HFF-Myc (cell line): ENCODE results near the gene ZNF57.

Experiments
- DNase-seq: peaks from one replicate; pipeline ENCODE4 v3.0.0-alpha.2; 2011; ENCODE audit warnings: low read depth; ENCODE audit errors: extremely low read depth
- H3K4me3 ChIP-seq: replicated peaks from 2 replicates; pipeline ENCODE4 v1.5.1; 2011; ENCODE audit warnings: low read depth, mild to moderate bottlenecking, control low read depth, low read length
- CTCF ChIP-seq: IDR thresholded peaks from 2 replicates; pipeline ENCODE4 v1.5.1; 2012; ENCODE audit warnings: mild to moderate bottlenecking, low read depth, low read length, control low read depth; ENCODE audit errors: missing control alignments

Gene ZNF57

GRCh38 chr19:2944775-2945574 is 44.2 kb downstream of the ZNF57 start, which contains the start of gene ZNF77:
ZNF77 (minus strand) TSS chr19:2944971; CDS start chr19:2944840, 131 bp downstream.
- peak within 1 kb of the TSS; percentile 84 for H3K4me3 ChIP-seq
- TF ChIP-seq CTCF, result no peak

GRCh38 chr19:2945575-2946184 is 45.0 kb downstream of the ZNF57 start:
- no peak for TF ChIP-seq CTCF
- peak overlapping the region; percentile 84 for H3K4me3 ChIP-seq
- no peak for DNase-seq

More at GRCh38 chr19:2944775-2945574, 44.2 kb downstream of the ZNF57 start, which contains the start of gene ZNF77:
- DNase-seq, result peak; percentile 96

GRCh38 chr19:2949939-2950285 is 49.2 kb downstream of the ZNF57 start:
- peak overlapping the region; percentile 99 for H3K4me3 ChIP-seq
- no peak for TF ChIP-seq CTCF
- no peak for DNase-seq

GRCh38 chr19:2950286-2951124 is 49.8 kb downstream of the ZNF57 start:
- DNase-seq, result peak; percentile 99
- H3K4me3 ChIP-seq, result peak overlapping the region; percentile 99
- TF ChIP-seq CTCF, result no peak

GRCh38 chr19:2952953-2953481 is 52.3 kb downstream of the ZNF57 start:
- H3K4me3 ChIP-seq, result no peak overlapping the region
- no peak for DNase-seq
- no peak for TF ChIP-seq CTCF

GRCh38 chr19:2957160-2957559 is 56.4 kb downstream of the ZNF57 start:
- no peak for TF ChIP-seq CTCF
- no peak overlapping the region for H3K4me3 ChIP-seq
- DNase-seq, result no peak
